Astrocyte (in vitro differentiated cells and primary cell): ENCODE data around the gene HS6ST1. TPM values are rescaled to one million over a fixed set of nuclear protein-coding genes. Genes with fewer than 3 reads are reported as not detected.

ENCODE experiments used
- DNase-seq: peaks from one replicate; pipeline ENCODE4 v3.0.0-alpha.2; 2010; ENCODE audit warnings: low read depth
- FAIRE-seq: peaks from 2 replicates; lab custom pipeline; 2011; peaks lifted over from hg19 to GRCh38; lab: Jason Lieb, UNC
- H2AFZ ChIP-seq: 2 replicates; pipeline ENCODE4 v1.6.0; 2012; ENCODE audit warnings: low read depth, low read length, inconsistent platforms
- H3K27ac ChIP-seq: 2 replicates; pipeline ENCODE4 v1.5.1; 2011; ENCODE audit warnings: low read depth, low read length, inconsistent platforms
- H3K27me3 ChIP-seq: 2 replicates; pipeline ENCODE4 v1.6.0; 2011; ENCODE audit warnings: low read length, inconsistent platforms; ENCODE audit not compliant: insufficient read depth
- H3K36me3 ChIP-seq: 2 replicates; pipeline ENCODE4 v1.5.1; 2011; ENCODE audit warnings: low read length, inconsistent platforms; ENCODE audit not compliant: insufficient read depth
- H3K4me1 ChIP-seq: 2 replicates; pipeline ENCODE4 v1.5.1; 2011; ENCODE audit warnings: low read length, inconsistent platforms; ENCODE audit not compliant: insufficient read depth
- H3K4me2 ChIP-seq: 2 replicates; pipeline ENCODE4 v1.6.0; 2012; ENCODE audit warnings: low read length, inconsistent platforms
- H3K4me3 ChIP-seq: 2 replicates; pipeline ENCODE4 v1.5.1; 2011; ENCODE audit warnings: low read depth, mild to moderate bottlenecking, low read length, inconsistent platforms; ENCODE audit not compliant: insufficient read depth
- H3K79me2 ChIP-seq: 2 replicates; pipeline ENCODE4 v1.6.0; 2012; ENCODE audit warnings: mild to moderate bottlenecking, low read length, inconsistent platforms; ENCODE audit not compliant: insufficient read depth
- H3K9ac ChIP-seq: 2 replicates; pipeline ENCODE4 v1.6.0; 2012; ENCODE audit warnings: mild to moderate bottlenecking, low read length, inconsistent platforms
- H3K9me3 ChIP-seq: 2 replicates; pipeline ENCODE4 v1.5.1; 2012; ENCODE audit warnings: low read depth, mild to moderate bottlenecking, low read length, inconsistent platforms; ENCODE audit not compliant: insufficient read depth
- H4K20me1 ChIP-seq: 2 replicates; pipeline ENCODE4 v1.6.0; 2012; ENCODE audit warnings: low read length, inconsistent platforms; ENCODE audit not compliant: insufficient read depth
- H3K27ac Mint-ChIP-seq: one replicate; pipeline ENCODE4 v1.8.0; 2021; ENCODE audit warnings: mild to moderate bottlenecking, mixed read lengths; ENCODE audit not compliant: unreplicated experiment
- H3K27me3 Mint-ChIP-seq: one replicate; pipeline ENCODE4 v1.8.0; 2021; ENCODE audit warnings: low read depth, mixed read lengths; ENCODE audit not compliant: unreplicated experiment
- H3K36me3 Mint-ChIP-seq: one replicate; pipeline ENCODE4 v1.8.0; 2021; ENCODE audit warnings: low read depth, mixed read lengths; ENCODE audit not compliant: unreplicated experiment
- H3K4me1 Mint-ChIP-seq: one replicate; pipeline ENCODE4 v1.8.0; 2021; ENCODE audit warnings: low read depth, mixed read lengths; ENCODE audit not compliant: unreplicated experiment
- H3K4me3 Mint-ChIP-seq: one replicate; pipeline ENCODE4 v1.8.0; 2021; ENCODE audit warnings: mild to moderate bottlenecking, moderate library complexity, mixed read lengths; ENCODE audit not compliant: unreplicated experiment
- H3K9me3 Mint-ChIP-seq: one replicate; pipeline ENCODE4 v1.8.0; 2021; ENCODE audit warnings: mild to moderate bottlenecking, mixed read lengths; ENCODE audit not compliant: unreplicated experiment
- CTCF ChIP-seq: IDR thresholded peaks from 2 replicates; pipeline ENCODE4 v1.5.1; 2011; ENCODE audit warnings: low read depth, mild to moderate bottlenecking, inconsistent platforms, low read length, moderate library complexity; ENCODE audit not compliant: insufficient read depth
- EZH2 ChIP-seq: IDR thresholded peaks from 2 replicates; pipeline ENCODE4 v1.6.1; 2012; ENCODE audit warnings: mild to moderate bottlenecking, low read length, inconsistent platforms; ENCODE audit not compliant: insufficient read depth
- total RNA-seq: library from RNA; stranded (reverse); gene quantifications from 2 replicates; pipeline ENCODE4 v1.2.1, GENCODE V29; 2021

Gene HS6ST1
- total RNA-seq, 1 donor from 2014 or later, result 20.5 TPM

- Histone ChIP-seq H3K27ac (no peak overlapping the region), H2AFZ (no peak overlapping the region), H3K36me3 (no peaks in the 10 kb centered on the region), H3K9ac (no peak overlapping the region), H3K4me3 (no peak overlapping the region), H3K9me3 (no peaks in the 10 kb centered on the region), H3K79me2 (no peaks in the 10 kb centered on the region), H3K27me3 (no peaks in the 10 kb centered on the region), H4K20me1 (no peaks in the 10 kb centered on the region), H3K4me2 (no peak overlapping the region), H3K4me1 (no peaks in the 10 kb centered on the region)
- FAIRE-seq, result no peak
- H3K27me3 Mint-ChIP-seq, result peaks cover 5% of the 10 kb centered on the region
- no peaks in the 10 kb centered on the region for H3K36me3 Mint-ChIP-seq
- TF ChIP-seq EZH2 (no peak), CTCF (no peak)
- no peak overlapping the region for H3K27ac Mint-ChIP-seq
- DNase-seq, result no peak
- H3K4me3 Mint-ChIP-seq, result no peak overlapping the region
- no peaks in the 10 kb centered on the region for H3K4me1 Mint-ChIP-seq
- peaks cover 2% of the 10 kb centered on the region for H3K9me3 Mint-ChIP-seq
Measured at GRCh38 chr2:128217671-128218070, 101.0 kb downstream of the HS6ST1 start.

DNA sequence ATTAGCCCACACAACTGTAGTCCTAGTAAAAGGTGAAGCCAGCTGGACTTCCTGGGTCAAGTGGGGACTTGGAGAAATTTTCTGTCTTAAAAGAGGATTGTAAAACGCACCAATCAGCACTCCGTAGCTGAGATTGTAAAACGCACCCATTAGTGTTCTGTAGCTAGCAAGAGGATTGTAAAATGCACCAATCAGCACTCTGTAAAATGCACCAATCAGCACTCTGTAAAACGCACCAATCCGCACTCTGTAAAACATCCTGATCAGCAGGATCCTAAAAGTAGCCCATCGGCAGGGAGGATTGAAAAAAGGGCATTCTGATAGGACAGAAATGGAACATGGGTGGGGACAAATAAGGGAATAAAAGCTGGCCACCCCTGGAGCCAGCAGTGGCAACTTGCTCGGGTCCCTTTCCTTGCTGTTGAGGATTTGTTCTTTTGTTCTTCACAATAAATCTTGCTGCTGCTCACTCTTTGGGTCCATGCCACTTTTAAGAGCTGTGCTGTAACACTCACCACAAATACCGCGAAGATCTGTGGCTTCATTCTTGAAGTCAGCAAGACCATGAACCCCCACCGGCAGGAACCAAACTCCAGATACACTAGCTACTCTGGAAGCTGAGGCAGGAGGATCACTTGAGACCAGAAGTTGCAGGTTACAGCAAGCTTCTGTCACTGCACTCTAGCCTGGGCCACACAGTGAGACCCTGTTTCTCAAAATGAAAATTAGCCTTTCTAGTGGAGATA is 102.6 kb downstream of the HS6ST1 start:
- Mint-ChIP-seq H3K27me3 (peaks cover 2% of the 10 kb centered on the region), H3K36me3 (no peaks in the 10 kb centered on the region), H3K4me3 (no peak overlapping the region), H3K27ac (no peak overlapping the region), H3K4me1 (no peaks in the 10 kb centered on the region), H3K9me3 (peaks cover 2% of the 10 kb centered on the region)
- Histone ChIP-seq H3K9me3 (no peaks in the 10 kb centered on the region), H2AFZ (no peak overlapping the region), H3K27me3 (no peaks in the 10 kb centered on the region), H3K4me1 (no peaks in the 10 kb centered on the region), H4K20me1 (no peaks in the 10 kb centered on the region), H3K36me3 (no peaks in the 10 kb centered on the region), H3K27ac (no peak overlapping the region), H3K4me3 (no peak overlapping the region), H3K79me2 (no peaks in the 10 kb centered on the region), H3K9ac (no peak overlapping the region), H3K4me2 (no peak overlapping the region)
- FAIRE-seq (no peak), DNase-seq (peak; percentile 47)
- TF ChIP-seq CTCF, result no peak
- no peak for TF ChIP-seq EZH2

Other genes starting within 250 kb of the HS6ST1 start
- gene UGGT1, start 227.7 kb downstream of the HS6ST1 start, total RNA-seq, result 68.0 and 76.2 TPM in 2 replicates